Parathyroid adenoma (tissue), 2 donors: ENCODE results near the gene UBTD1.

Experiments used
- H2AFZ ChIP-seq: fragments of 300-600 bp; sonication (generic); one replicate; pipeline ENCODE4 v1.7.0; 2017; ENCODE audit warnings: antibody characterized with exemption, mild to moderate bottlenecking
- H3K27ac ChIP-seq: fragments of 300-600 bp; sonication (generic); one replicate; pipeline ENCODE4 v1.7.0; 2017
- H3K27me3 ChIP-seq: fragments of 300-600 bp; sonication (generic); one replicate; pipeline ENCODE4 v1.7.0; 2017; ENCODE audit warnings: low read length; ENCODE audit not compliant: control insufficient read depth, insufficient read depth
- H3K36me3 ChIP-seq: fragments of 300-600 bp; sonication (generic); one replicate; pipeline ENCODE4 v1.7.0; 2017; ENCODE audit warnings: low read length; ENCODE audit not compliant: control insufficient read depth, insufficient read depth
- H3K4me1 ChIP-seq: fragments of 300-600 bp; sonication (generic); one replicate; pipeline ENCODE4 v1.7.0; 2017; ENCODE audit warnings: control low read depth
- H3K4me2 ChIP-seq: fragments of 300-600 bp; sonication (generic); one replicate; pipeline ENCODE4 v1.7.0; 2017; ENCODE audit warnings: low read length
- H3K4me3 ChIP-seq: fragments of 300-600 bp; sonication (generic); one replicate; pipeline ENCODE4 v1.7.0; 2017; ENCODE audit warnings: low read depth, low read length
- H3K79me2 ChIP-seq: fragments of 300-600 bp; sonication (generic); one replicate; pipeline ENCODE4 v1.7.0; 2017; ENCODE audit warnings: control low read depth
- H3K9ac ChIP-seq: fragments of 300-600 bp; sonication (generic); one replicate; pipeline ENCODE4 v1.7.0; 2017; ENCODE audit warnings: mild to moderate bottlenecking
- H3K9me3 ChIP-seq: fragments of 300-600 bp; sonication (generic); one replicate; pipeline ENCODE4 v1.7.0; 2017; ENCODE audit warnings: low read length; ENCODE audit not compliant: control insufficient read depth
- CTCF ChIP-seq: fragments of 300-600 bp; sonication (generic); IDR thresholded peaks from one replicate; pipeline ENCODE4 v1.7.0; 2017; ENCODE audit warnings: antibody characterized with exemption, mild to moderate bottlenecking
- donor health status: primary hyperparathyroidism.

Gene UBTD1

GRCh38 chr10:97578171-97578844 lies 79.6 kb downstream of the UBTD1 start:
- Histone ChIP-seq H3K27ac (no peak overlapping the region), H3K27me3 (no peaks in the 10 kb centered on the region), H3K4me2 (no peak overlapping the region), H3K4me3 (no peak overlapping the region), H3K4me1 (peaks cover 20% of the 10 kb centered on the region), H2AFZ (peak overlapping the region; percentile 84), H3K9me3 (no peaks in the 10 kb centered on the region), H3K79me2 (no peaks in the 10 kb centered on the region), H3K9ac (no peak overlapping the region), H3K36me3 (no peaks in the 10 kb centered on the region)
- TF ChIP-seq CTCF = no peak

- Histone ChIP-seq H3K27ac (no peak overlapping the region), H3K4me3 (no peak overlapping the region), H3K36me3 (no peaks in the 10 kb centered on the region)
Measured at GRCh38 chr10:97580421-97581367, 82.0 kb downstream of the UBTD1 start.

GRCh38 chr10:97582169-97582568 lies 83.4 kb downstream of the UBTD1 start:
- H3K4me2 ChIP-seq = no peak overlapping the region
- H3K4me1 ChIP-seq = peaks cover 18% of the 10 kb centered on the region
- H2AFZ ChIP-seq = no peak overlapping the region
- peaks cover 16% of the 10 kb centered on the region for H3K79me2 ChIP-seq
- no peak overlapping the region for H3K4me3 ChIP-seq
- no peak overlapping the region for H3K27ac ChIP-seq
- H3K36me3 ChIP-seq = no peaks in the 10 kb centered on the region
- TF ChIP-seq CTCF = no peak
- H3K9ac ChIP-seq = no peak overlapping the region
- no peaks in the 10 kb centered on the region for H3K27me3 ChIP-seq
- H3K9me3 ChIP-seq = no peaks in the 10 kb centered on the region

More at GRCh38 chr10:97580421-97581367, 82.0 kb downstream of the UBTD1 start:
- no peak overlapping the region for H3K4me2 ChIP-seq
- H3K9ac ChIP-seq = no peak overlapping the region
- H3K4me1 ChIP-seq = peaks cover 24% of the 10 kb centered on the region
- H3K27me3 ChIP-seq = no peaks in the 10 kb centered on the region
- no peaks in the 10 kb centered on the region for H3K9me3 ChIP-seq
- peaks cover 11% of the 10 kb centered on the region for H3K79me2 ChIP-seq
- no peak overlapping the region for H2AFZ ChIP-seq
- no peak for TF ChIP-seq CTCF

GRCh38 chr10:97583476-97583875 lies 84.8 kb downstream of the UBTD1 start:
- Histone ChIP-seq H3K27me3 (no peaks in the 10 kb centered on the region), H3K4me2 (no peak overlapping the region), H3K79me2 (peaks cover 16% of the 10 kb centered on the region), H3K9ac (no peak overlapping the region), H2AFZ (peak overlapping the region; percentile 98), H3K36me3 (no peaks in the 10 kb centered on the region), H3K27ac (peak overlapping the region; percentile 59), H3K4me3 (no peak overlapping the region), H3K4me1 (peaks cover 18% of the 10 kb centered on the region), H3K9me3 (no peaks in the 10 kb centered on the region)
- no peak for TF ChIP-seq CTCF
